ENCODE data around the gene GNG13.

GRCh38 chr16:791131-791530, 9.4 kb downstream of the GNG13 start:
- TF ChIP-seq, protein P1, sequence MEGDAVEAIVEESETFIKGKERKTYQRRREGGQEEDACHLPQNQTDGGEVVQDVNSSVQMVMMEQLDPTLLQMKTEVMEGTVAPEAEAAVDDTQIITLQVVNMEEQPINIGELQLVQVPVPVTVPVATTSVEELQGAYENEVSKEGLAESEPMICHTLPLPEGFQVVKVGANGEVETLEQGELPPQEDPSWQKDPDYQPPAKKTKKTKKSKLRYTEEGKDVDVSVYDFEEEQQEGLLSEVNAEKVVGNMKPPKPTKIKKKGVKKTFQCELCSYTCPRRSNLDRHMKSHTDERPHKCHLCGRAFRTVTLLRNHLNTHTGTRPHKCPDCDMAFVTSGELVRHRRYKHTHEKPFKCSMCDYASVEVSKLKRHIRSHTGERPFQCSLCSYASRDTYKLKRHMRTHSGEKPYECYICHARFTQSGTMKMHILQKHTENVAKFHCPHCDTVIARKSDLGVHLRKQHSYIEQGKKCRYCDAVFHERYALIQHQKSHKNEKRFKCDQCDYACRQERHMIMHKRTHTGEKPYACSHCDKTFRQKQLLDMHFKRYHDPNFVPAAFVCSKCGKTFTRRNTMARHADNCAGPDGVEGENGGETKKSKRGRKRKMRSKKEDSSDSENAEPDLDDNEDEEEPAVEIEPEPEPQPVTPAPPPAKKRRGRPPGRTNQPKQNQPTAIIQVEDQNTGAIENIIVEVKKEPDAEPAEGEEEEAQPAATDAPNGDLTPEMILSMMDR (IDR thresholded peaks at IDR 0.05) = no peak
- no peak for TF ChIP-seq POLR2A (IDR thresholded peaks at IDR 0.05)
- TF ChIP-seq POLR2AphosphoS5 (IDR thresholded peaks at IDR 0.05) = no peak
